Neural progenitor cell (in vitro differentiated cells): ENCODE results near the gene MYH3. TPM values are rescaled to one million over a fixed set of nuclear protein-coding genes. Genes with fewer than 3 reads are reported as not detected.

Experiments
- DNase-seq: peaks from one replicate; pipeline ENCODE4 v3.0.0-alpha.2; 2016; ENCODE audit warnings: low spot score
- H2AFZ ChIP-seq: fragments of 200-600 bp; sonication (generic); replicated peaks from 2 replicates; pipeline ENCODE4 v1.6.1; 2016; ENCODE audit warnings: antibody characterized with exemption
- H3F3A ChIP-seq: fragments of 200-600 bp; sonication (generic); 2 replicates; pipeline ENCODE4 v1.6.1; 2016; ENCODE audit warnings: antibody characterized with exemption, low read depth
- H3K27ac ChIP-seq: fragments of 200-600 bp; sonication (generic); 2 replicates; pipeline ENCODE4 v1.5.1; 2016; ENCODE audit warnings: mild to moderate bottlenecking
- H3K27me3 ChIP-seq: fragments of 200-600 bp; sonication (generic); 2 replicates; pipeline ENCODE4 v1.6.1; 2016; ENCODE audit warnings: mild to moderate bottlenecking, moderate library complexity
- H3K36me3 ChIP-seq: fragments of 200-600 bp; sonication (generic); 2 replicates; pipeline ENCODE4 v1.5.1; 2016
- H3K4me1 ChIP-seq: fragments of 200-600 bp; sonication (generic); 2 replicates; pipeline ENCODE4 v1.6.1; 2016; ENCODE audit warnings: mixed run types
- H3K4me2 ChIP-seq: fragments of 200-600 bp; sonication (generic); 2 replicates; pipeline ENCODE4 v1.6.1; 2016
- H3K4me3 ChIP-seq: fragments of 200-600 bp; sonication (generic); 2 replicates; pipeline ENCODE4 v1.5.1; 2016
- H3K79me2 ChIP-seq: fragments of 200-600 bp; sonication (generic); 2 replicates; pipeline ENCODE4 v1.6.1; 2016; ENCODE audit warnings: low read depth
- H3K9ac ChIP-seq: fragments of 200-600 bp; sonication (generic); 2 replicates; pipeline ENCODE4 v1.6.1; 2016
- H3K9me3 ChIP-seq: fragments of 200-600 bp; sonication (generic); 2 replicates; pipeline ENCODE4 v1.5.1; 2016; ENCODE audit warnings: low read depth
- H4K20me1 ChIP-seq: fragments of 200-600 bp; sonication (generic); 2 replicates; pipeline ENCODE4 v1.6.1; 2016; ENCODE audit warnings: low read depth
- H3K27ac Mint-ChIP-seq: 3 replicates; pipeline ENCODE4 v1.8.0; 2021; ENCODE audit warnings: mixed read lengths
- H3K27me3 Mint-ChIP-seq: 2 replicates; pipeline ENCODE4 v1.8.0; 2022; ENCODE audit warnings: low read depth, mild to moderate bottlenecking, inconsistent platforms, moderate library complexity, mixed read lengths; ENCODE audit not compliant: insufficient read depth
- H3K36me3 Mint-ChIP-seq: 3 replicates; pipeline ENCODE4 v1.8.0; 2021; ENCODE audit warnings: mixed read lengths
- H3K4me1 Mint-ChIP-seq: 3 replicates; pipeline ENCODE4 v1.8.0; 2021; ENCODE audit warnings: mixed read lengths
- H3K4me3 Mint-ChIP-seq: 3 replicates; pipeline ENCODE4 v1.8.0; 2021; ENCODE audit warnings: mild to moderate bottlenecking, moderate library complexity, mixed read lengths
- H3K9me3 Mint-ChIP-seq: 3 replicates; pipeline ENCODE4 v1.8.0; 2020; ENCODE audit warnings: mixed read lengths
- CTCF ChIP-seq: fragments of 200-600 bp; sonication (generic); IDR thresholded peaks from 2 replicates; pipeline ENCODE4 v1.5.1; 2017; ENCODE audit warnings: antibody characterized with exemption, mild to moderate bottlenecking
- EZH2 ChIP-seq: fragments of 200-600 bp; sonication (generic); IDR thresholded peaks from 2 replicates; pipeline ENCODE4 v1.6.1; 2017; ENCODE audit warnings: antibody characterized with exemption, mild to moderate bottlenecking, moderate library complexity
- EZH2phosphoT487 ChIP-seq: fragments of 200-600 bp; sonication (generic); IDR thresholded peaks from 2 replicates; pipeline ENCODE4 v1.6.1; 2017; ENCODE audit warnings: antibody characterized with exemption
- total RNA-seq: library from RNA; depleted of rRNA; stranded (reverse); fragments of >200 nt; gene quantifications from 2 replicates; pipeline ENCODE4 v1.2.3, GENCODE V29; 2015; ENCODE audit warnings: low replicate concordance

MYH3 gene
- total RNA-seq, 1 donor from 2014 or later, result 0.36 TPM

GRCh38 chr17:10622617-10623485, 34.3 kb downstream of the MYH3 start:
- Histone ChIP-seq H3K36me3 (no peaks in the 10 kb centered on the region), H4K20me1 (no peaks in the 10 kb centered on the region), H3K9me3 (no peaks in the 10 kb centered on the region), H3K4me3 (no peak overlapping the region), H3K27me3 (no peaks in the 10 kb centered on the region), H3K79me2 (no peaks in the 10 kb centered on the region), H3F3A (no peaks in the 10 kb centered on the region), H3K4me1 (no peaks in the 10 kb centered on the region), H3K9ac (no peak overlapping the region), H2AFZ (no peak overlapping the region), H3K27ac (no peak overlapping the region), H3K4me2 (no peak overlapping the region)
- TF ChIP-seq CTCF (no peak), EZH2phosphoT487 (no peak), EZH2 (no peak)
- DNase-seq, result no peak
- no peaks in the 10 kb centered on the region for H3K36me3 Mint-ChIP-seq
- H3K4me3 Mint-ChIP-seq, result no peak overlapping the region
- H3K9me3 Mint-ChIP-seq, result no peaks in the 10 kb centered on the region
- H3K27me3 Mint-ChIP-seq, result peaks cover 2% of the 10 kb centered on the region
- peaks cover 4% of the 10 kb centered on the region for H3K4me1 Mint-ChIP-seq
- no peak overlapping the region for H3K27ac Mint-ChIP-seq

- no peak overlapping the region for H3K9ac ChIP-seq
- Mint-ChIP-seq H3K27me3 (peaks cover 2% of the 10 kb centered on the region), H3K9me3 (no peaks in the 10 kb centered on the region), H3K4me3 (no peak overlapping the region), H3K4me1 (peaks cover 4% of the 10 kb centered on the region), H3K36me3 (no peaks in the 10 kb centered on the region), H3K27ac (no peak overlapping the region)
- no peak overlapping the region for H3K4me3 ChIP-seq
- no peaks in the 10 kb centered on the region for H3K36me3 ChIP-seq
- DNase-seq, result no peak
- no peaks in the 10 kb centered on the region for H3K9me3 ChIP-seq
- no peak overlapping the region for H2AFZ ChIP-seq
- H3F3A ChIP-seq, result peaks cover 5% of the 10 kb centered on the region
- TF ChIP-seq CTCF, result no peak
- no peak for TF ChIP-seq EZH2phosphoT487
- no peak for TF ChIP-seq EZH2
- no peak overlapping the region for H3K27ac ChIP-seq
- no peak overlapping the region for H3K4me2 ChIP-seq
- H4K20me1 ChIP-seq, result no peaks in the 10 kb centered on the region
- H3K79me2 ChIP-seq, result no peaks in the 10 kb centered on the region
- no peaks in the 10 kb centered on the region for H3K27me3 ChIP-seq
- no peaks in the 10 kb centered on the region for H3K4me1 ChIP-seq
Measured at GRCh38 chr17:10621397-10621796, 35.7 kb downstream of the MYH3 start.

- peaks cover 5% of the 10 kb centered on the region for H3F3A ChIP-seq
- no peak overlapping the region for H3K4me3 ChIP-seq
- H3K36me3 Mint-ChIP-seq, result no peaks in the 10 kb centered on the region
- no peaks in the 10 kb centered on the region for H3K36me3 ChIP-seq
- H3K27me3 Mint-ChIP-seq, result peaks cover 2% of the 10 kb centered on the region
- no peak for DNase-seq
- no peak overlapping the region for H3K9ac ChIP-seq
- peaks cover 4% of the 10 kb centered on the region for H3K4me1 Mint-ChIP-seq
- no peaks in the 10 kb centered on the region for H3K27me3 ChIP-seq
- H3K4me1 ChIP-seq, result no peaks in the 10 kb centered on the region
- no peak overlapping the region for H3K4me2 ChIP-seq
- H3K27ac Mint-ChIP-seq, result no peak overlapping the region
- no peak overlapping the region for H2AFZ ChIP-seq
- no peaks in the 10 kb centered on the region for H3K9me3 Mint-ChIP-seq
- H3K4me3 Mint-ChIP-seq, result no peak overlapping the region
- no peaks in the 10 kb centered on the region for H3K9me3 ChIP-seq
- no peak overlapping the region for H3K27ac ChIP-seq
- H4K20me1 ChIP-seq, result no peaks in the 10 kb centered on the region
- TF ChIP-seq CTCF (no peak), EZH2 (no peak), EZH2phosphoT487 (no peak)
- H3K79me2 ChIP-seq, result no peaks in the 10 kb centered on the region
Measured at GRCh38 chr17:10620823-10621222, 36.3 kb downstream of the MYH3 start.
